ENCODE data around the gene FAM240A. TPM values are rescaled to one million over a fixed set of nuclear protein-coding genes. Genes with fewer than 3 reads are reported as not detected.

Gene FAM240A
- total RNA-seq, 2 experiments from 2014 or later, result not detected

GRCh38 chr3:46615050-46615775 is 2.9 kb downstream of the FAM240A start:
- Histone ChIP-seq H3K4me3 (ENCODE audit: low read length) (no peak overlapping the region), H3K27ac (ENCODE audit: low read depth in 1 of 2, low read length in 2 of 2) (no peak overlapping the region), H3K27me3 (ENCODE audit: control insufficient read depth in 1 of 2, insufficient read depth in 2 of 2, low read length in 2 of 2) (peaks cover 9 to 14% of the 10 kb centered on the region in 2 experiments), H3K4me1 (ENCODE audit: insufficient read depth, low read length) (no peaks in the 10 kb centered on the region), H3K9me3 (ENCODE audit: control insufficient read depth in 1 of 2, insufficient read depth in 1 of 2, low read length in 2 of 2) (no peaks in the 10 kb centered on the region), H3K36me3 (ENCODE audit: insufficient read depth, low read length) (no peaks in the 10 kb centered on the region)
- intact Hi-C loops (cut with DNase I, micrococcal nuclease), result no loop called here
- Mint-ChIP-seq H3K36me3 (ENCODE audit: low read depth) (no peaks in the 10 kb centered on the region), H3K27me3 (peaks cover 5% of the 10 kb centered on the region), H3K4me1 (ENCODE audit: low read depth) (no peaks in the 10 kb centered on the region), H3K27ac (no peak overlapping the region), H3K9me3 (no peaks in the 10 kb centered on the region), H3K4me3 (no peak overlapping the region)
- DNase-seq (no peak), ATAC-seq (ENCODE audit: poor library complexity) (no peak)
- TF ChIP-seq CTCF (IDR thresholded peaks at IDR 0.05), result no peak
- ChIA-PET POLR2A (no interaction called here), CTCF (interaction anchor here (1.4 kb wide), 2 partner anchors 15 to 126 kb away, joined by 3 to 4 read pairs; no protein-coding TSS in a partner anchor)

- Histone ChIP-seq H3K36me3 (ENCODE audit: insufficient read depth, low read length) (no peaks in the 10 kb centered on the region), H3K9me3 (ENCODE audit: control insufficient read depth in 1 of 2, insufficient read depth in 1 of 2, low read length in 2 of 2) (no peaks in the 10 kb centered on the region), H3K4me3 (ENCODE audit: low read length) (no peak overlapping the region), H3K4me1 (ENCODE audit: insufficient read depth, low read length) (no peaks in the 10 kb centered on the region), H3K27me3 (ENCODE audit: control insufficient read depth in 1 of 2, insufficient read depth in 2 of 2, low read length in 2 of 2) (peaks cover 9 to 14% of the 10 kb centered on the region in 2 experiments), H3K27ac (ENCODE audit: low read depth in 1 of 2, low read length in 2 of 2) (no peak overlapping the region)
- CTCF ChIA-PET, result interaction anchor here (1.4 kb wide), 1 partner anchor 14 kb away, joined by 3 read pairs; no protein-coding TSS in a partner anchor
- TF ChIP-seq CTCF (IDR thresholded peaks at IDR 0.05), result no peak
- intact Hi-C loops (cut with DNase I, micrococcal nuclease), result no loop called here
- Mint-ChIP-seq H3K27me3 (peaks cover 5% of the 10 kb centered on the region), H3K36me3 (ENCODE audit: low read depth) (no peaks in the 10 kb centered on the region), H3K9me3 (no peaks in the 10 kb centered on the region), H3K4me3 (no peak overlapping the region), H3K27ac (no peak overlapping the region), H3K4me1 (ENCODE audit: low read depth) (no peaks in the 10 kb centered on the region)
- ATAC-seq (ENCODE audit: poor library complexity) (no peak), DNase-seq (no peak)
- POLR2A ChIA-PET, result no interaction called here
Observed at GRCh38 chr3:46615976-46616375, 3.7 kb downstream of the FAM240A start.

- Mint-ChIP-seq H3K27ac (no peak overlapping the region), H3K9me3 (no peaks in the 10 kb centered on the region), H3K4me1 (ENCODE audit: low read depth) (no peaks in the 10 kb centered on the region), H3K27me3 (peaks cover 5% of the 10 kb centered on the region), H3K4me3 (no peak overlapping the region), H3K36me3 (ENCODE audit: low read depth) (no peaks in the 10 kb centered on the region)
- DNase-seq (no peak), ATAC-seq (ENCODE audit: poor library complexity) (no peak)
- no peak overlapping the region for H3K27ac ChIP-seq (ENCODE audit: low read depth in 1 of 2, low read length in 2 of 2)
- H3K4me3 ChIP-seq (ENCODE audit: low read length), result no peak overlapping the region
- H3K4me1 ChIP-seq (ENCODE audit: insufficient read depth, low read length), result no peaks in the 10 kb centered on the region
- no peaks in the 10 kb centered on the region for H3K36me3 ChIP-seq (ENCODE audit: insufficient read depth, low read length)
- ChIA-PET CTCF (interaction anchor here (1.7 kb wide), 1 partner anchor 129 kb away, joined by 7 read pairs; no protein-coding TSS in a partner anchor), POLR2A (no interaction called here)
- intact Hi-C loops (cut with DNase I, micrococcal nuclease), result no loop called here
- no peak for TF ChIP-seq CTCF (IDR thresholded peaks at IDR 0.05)
- peaks cover 9 to 14% of the 10 kb centered on the region in 2 experiments for H3K27me3 ChIP-seq (ENCODE audit: control insufficient read depth in 1 of 2, insufficient read depth in 2 of 2, low read length in 2 of 2)
- H3K9me3 ChIP-seq (ENCODE audit: control insufficient read depth in 1 of 2, insufficient read depth in 1 of 2, low read length in 2 of 2), result no peaks in the 10 kb centered on the region
Observed at GRCh38 chr3:46617941-46618340, 5.6 kb downstream of the FAM240A start.
